Measurements from ENCODE around the gene WDR43.

Gene WDR43

DNA sequence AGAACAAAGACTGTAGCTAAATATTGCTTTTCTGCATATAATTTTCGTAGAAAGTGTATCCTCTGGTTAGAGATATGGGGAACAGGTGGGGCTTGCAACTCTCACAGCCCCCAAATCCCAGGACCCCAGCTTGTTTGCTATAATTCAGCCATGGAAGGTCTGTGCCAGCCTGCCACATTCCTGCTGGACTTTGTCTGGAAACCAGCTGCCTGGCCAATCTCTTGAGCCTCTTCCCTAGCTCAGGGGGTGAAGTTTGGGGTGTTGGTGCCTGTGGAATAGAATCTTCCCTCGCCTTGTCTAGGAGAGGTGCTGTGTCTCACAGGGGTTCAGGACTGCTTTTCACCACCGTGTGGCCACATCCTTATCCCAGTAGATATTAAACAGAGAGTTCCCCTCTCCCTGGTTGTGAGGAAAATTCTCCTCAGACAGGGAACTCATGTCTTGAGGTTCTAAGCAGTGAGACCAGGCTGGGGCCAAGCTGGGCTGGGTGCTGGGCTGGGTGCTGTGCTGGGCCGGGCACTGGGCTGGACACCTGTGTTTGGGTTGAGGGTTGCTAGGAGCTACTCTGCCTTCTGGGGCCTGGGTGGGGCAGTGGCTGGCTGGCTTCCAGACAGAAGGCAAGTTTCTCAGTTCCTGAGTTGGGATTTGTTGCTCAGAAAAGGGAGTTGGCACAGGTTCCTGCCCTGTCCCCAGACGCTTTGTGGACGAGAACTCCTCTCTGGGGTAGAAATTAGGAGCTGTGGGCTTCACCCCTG, 98.9 kb downstream of the WDR43 start:
- no peak overlapping the region for H3K4me3 ChIP-seq (ENCODE audit: low read depth, low read length)
- no peaks in the 10 kb centered on the region for H3K4me1 ChIP-seq
- DNase-seq, result no peak
- H3K9me3 ChIP-seq, result no peaks in the 10 kb centered on the region
- TF ChIP-seq, protein P1, sequence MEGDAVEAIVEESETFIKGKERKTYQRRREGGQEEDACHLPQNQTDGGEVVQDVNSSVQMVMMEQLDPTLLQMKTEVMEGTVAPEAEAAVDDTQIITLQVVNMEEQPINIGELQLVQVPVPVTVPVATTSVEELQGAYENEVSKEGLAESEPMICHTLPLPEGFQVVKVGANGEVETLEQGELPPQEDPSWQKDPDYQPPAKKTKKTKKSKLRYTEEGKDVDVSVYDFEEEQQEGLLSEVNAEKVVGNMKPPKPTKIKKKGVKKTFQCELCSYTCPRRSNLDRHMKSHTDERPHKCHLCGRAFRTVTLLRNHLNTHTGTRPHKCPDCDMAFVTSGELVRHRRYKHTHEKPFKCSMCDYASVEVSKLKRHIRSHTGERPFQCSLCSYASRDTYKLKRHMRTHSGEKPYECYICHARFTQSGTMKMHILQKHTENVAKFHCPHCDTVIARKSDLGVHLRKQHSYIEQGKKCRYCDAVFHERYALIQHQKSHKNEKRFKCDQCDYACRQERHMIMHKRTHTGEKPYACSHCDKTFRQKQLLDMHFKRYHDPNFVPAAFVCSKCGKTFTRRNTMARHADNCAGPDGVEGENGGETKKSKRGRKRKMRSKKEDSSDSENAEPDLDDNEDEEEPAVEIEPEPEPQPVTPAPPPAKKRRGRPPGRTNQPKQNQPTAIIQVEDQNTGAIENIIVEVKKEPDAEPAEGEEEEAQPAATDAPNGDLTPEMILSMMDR (IDR thresholded peaks at IDR 0.05; ENCODE audit: low read depth, low read length), result no peak
- no peaks in the 10 kb centered on the region for H3K27me3 ChIP-seq
- no peaks in the 10 kb centered on the region for H3K36me3 ChIP-seq

DNA sequence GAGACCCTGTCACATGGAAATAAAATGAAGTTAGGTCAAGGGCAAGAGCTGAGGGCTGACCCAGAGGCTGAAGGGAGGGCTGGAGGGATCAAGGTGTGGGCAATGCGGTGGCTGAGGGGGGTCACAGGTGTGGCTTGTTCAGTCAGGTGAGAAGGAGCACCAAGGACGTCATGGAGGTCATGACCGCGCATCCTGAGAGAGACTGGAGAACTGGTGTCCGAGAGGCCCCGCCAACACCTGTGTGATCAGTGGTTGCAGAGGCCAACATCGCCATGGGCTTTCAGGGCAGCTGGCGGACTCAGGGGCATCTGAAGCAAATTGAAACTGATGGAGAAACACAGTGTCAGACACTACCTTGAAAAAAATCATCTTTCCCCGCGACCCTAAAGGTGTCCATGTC, 99.6 kb downstream of the WDR43 start:
- no peak overlapping the region for H3K4me3 ChIP-seq (ENCODE audit: low read depth, low read length)
- H3K36me3 ChIP-seq, result no peaks in the 10 kb centered on the region
- H3K9me3 ChIP-seq, result no peaks in the 10 kb centered on the region
- no peaks in the 10 kb centered on the region for H3K27me3 ChIP-seq
- TF ChIP-seq, protein P1 (IDR thresholded peaks at IDR 0.05; ENCODE audit: low read depth, low read length), result no peak
- no peak for DNase-seq
- no peaks in the 10 kb centered on the region for H3K4me1 ChIP-seq

DNA sequence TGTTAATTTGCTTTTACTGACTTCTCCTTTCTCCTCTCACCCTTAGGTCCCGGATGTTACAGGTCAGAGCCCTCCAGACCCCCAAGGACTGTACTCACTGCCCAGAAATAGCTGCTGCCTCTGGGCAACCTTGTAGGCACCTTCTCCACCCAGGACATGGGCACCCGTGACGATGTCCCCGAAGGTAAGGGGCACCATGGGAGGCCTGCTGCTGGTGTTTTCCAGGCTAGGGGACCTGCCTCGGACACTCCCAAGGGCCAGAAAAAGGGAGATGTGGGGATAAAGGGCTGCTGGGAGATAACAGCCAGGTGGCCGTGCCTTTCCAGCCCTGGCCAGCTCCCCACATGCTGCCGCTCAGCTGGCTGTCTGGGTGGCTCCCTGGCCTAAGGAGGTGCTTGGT, 100.2 kb downstream of the WDR43 start:
- DNase-seq, result no peak
- Histone ChIP-seq H3K4me1 (no peaks in the 10 kb centered on the region), H3K4me3 (ENCODE audit: low read depth, low read length) (no peak overlapping the region), H3K27me3 (no peaks in the 10 kb centered on the region), H3K36me3 (no peaks in the 10 kb centered on the region), H3K9me3 (no peaks in the 10 kb centered on the region)
- TF ChIP-seq, protein P1 (IDR thresholded peaks at IDR 0.05; ENCODE audit: low read depth, low read length), result no peak

DNA sequence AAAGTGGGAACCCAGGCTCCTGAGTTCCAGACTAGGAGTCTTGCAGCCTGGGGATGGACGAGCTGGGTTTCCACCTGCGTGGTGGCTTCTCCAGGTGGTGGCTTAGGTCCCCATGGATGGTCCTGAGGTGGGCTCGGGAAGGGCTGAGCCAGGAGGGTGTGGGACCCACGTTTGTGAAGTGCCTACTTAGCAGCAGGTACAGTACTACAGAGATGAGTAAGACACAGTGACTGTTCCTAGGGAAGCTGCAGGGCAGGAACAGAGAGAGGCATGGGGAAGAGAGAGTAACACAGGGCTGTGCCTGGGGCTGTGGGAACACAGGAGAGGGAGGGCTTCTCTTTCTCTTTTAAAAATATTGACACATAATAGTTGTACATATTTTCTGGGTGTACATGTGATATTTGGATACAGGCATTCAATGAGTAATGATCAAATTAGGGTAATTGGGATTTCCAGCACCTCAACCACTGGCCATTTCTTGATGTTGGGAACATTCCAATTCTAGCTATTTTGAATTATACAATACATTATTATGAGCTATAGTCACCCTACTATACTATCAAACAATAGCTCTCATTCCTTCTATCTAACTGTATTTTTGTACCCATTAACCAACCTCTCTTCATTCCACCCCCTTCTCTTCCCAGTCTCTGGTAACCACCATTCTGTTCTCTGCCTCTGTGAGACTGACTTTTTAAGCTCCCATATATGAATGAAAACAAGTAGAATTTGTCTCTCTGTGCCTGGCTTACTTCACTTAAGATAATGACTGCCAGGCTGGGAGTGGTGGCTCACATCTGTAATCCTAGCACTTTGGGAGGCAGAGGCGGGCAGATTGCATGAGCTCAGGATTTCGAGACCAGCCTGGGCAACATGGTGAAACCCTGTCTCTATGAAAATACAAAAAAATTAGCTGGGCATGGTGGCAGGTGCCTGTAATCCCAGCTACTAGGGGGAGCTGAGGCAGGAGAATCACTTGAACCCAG, 101.6 kb downstream of the WDR43 start:
- no peak for DNase-seq
- no peaks in the 10 kb centered on the region for H3K4me1 ChIP-seq
- H3K27me3 ChIP-seq, result no peaks in the 10 kb centered on the region
- no peak overlapping the region for H3K4me3 ChIP-seq (ENCODE audit: low read depth, low read length)
- TF ChIP-seq, protein P1 (IDR thresholded peaks at IDR 0.05; ENCODE audit: low read depth, low read length), result no peak
- no peaks in the 10 kb centered on the region for H3K9me3 ChIP-seq
- no peaks in the 10 kb centered on the region for H3K36me3 ChIP-seq

DNA sequence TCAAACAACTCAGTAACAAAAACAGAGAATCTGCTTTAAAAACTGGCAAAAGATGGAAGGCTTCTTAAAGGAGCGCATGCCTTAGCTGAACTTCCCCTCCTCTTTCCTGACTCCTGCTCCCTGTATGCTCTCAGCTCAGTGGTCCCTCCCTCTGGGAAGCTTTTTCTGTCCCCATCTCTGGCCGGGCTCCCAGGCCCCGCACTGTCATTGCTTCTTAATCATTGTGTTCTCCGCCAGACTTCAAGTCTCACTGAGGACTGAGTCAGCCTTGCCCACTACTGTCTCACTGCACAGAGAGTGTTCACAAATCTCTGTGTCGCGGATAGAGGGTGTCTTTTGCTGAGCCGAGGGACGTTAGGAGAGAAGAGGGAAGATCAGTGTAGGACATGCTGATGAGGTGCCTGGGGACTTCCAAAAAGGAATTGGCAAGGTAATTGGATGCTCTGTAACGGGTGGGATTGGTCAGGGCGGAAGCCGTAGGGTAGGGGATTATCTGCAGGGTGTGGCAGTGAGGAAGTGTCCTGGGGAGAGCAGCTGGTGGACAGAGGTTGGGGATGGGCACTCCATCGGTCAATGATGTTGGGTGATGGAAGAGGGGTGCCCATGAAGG, 102.9 kb downstream of the WDR43 start:
- no peak overlapping the region for H3K4me3 ChIP-seq (ENCODE audit: low read depth, low read length)
- TF ChIP-seq, protein P1 (IDR thresholded peaks at IDR 0.05; ENCODE audit: low read depth, low read length), result no peak
- DNase-seq, result no peak
- H3K36me3 ChIP-seq, result no peaks in the 10 kb centered on the region
- no peaks in the 10 kb centered on the region for H3K9me3 ChIP-seq
- H3K4me1 ChIP-seq, result no peaks in the 10 kb centered on the region
- no peaks in the 10 kb centered on the region for H3K27me3 ChIP-seq

Data from BE2C (cell line).